HT1080 (cell line): ENCODE measurements around the gene HDAC6. TPM values are rescaled to one million over a fixed set of nuclear protein-coding genes. Genes with fewer than 3 reads are reported as not detected.

ENCODE experiments used
- DNase-seq: peaks from one replicate; pipeline ENCODE4 v3.0.0-alpha.2; 2015; ENCODE audit warnings: low read depth
- polyA plus RNA-seq, 2 experiments: library from polyadenylated mRNA; depleted of rRNA; stranded (reverse); fragments of >200 nt; gene quantifications; 2 replicates each; pipeline ENCODE4 v1.2.3, GENCODE V29; 2015
- total RNA-seq: library from RNA; depleted of rRNA; stranded (reverse); fragments of >200 nt; shearing (Covaris generic); gene quantifications from 2 replicates; pipeline ENCODE4 v1.2.3, GENCODE V29; 2014; rRNA removed

HDAC6 gene
- total RNA-seq = 11.0 and 12.0 TPM in 2 replicates
- 8.7 and 11.6 TPM in 2 replicates for polyA plus RNA-seq (2015; cell fraction: cytosol; rRNA removed)
- polyA plus RNA-seq (2015; cell fraction: nucleus; rRNA removed) = 52.3 and 54.0 TPM in 2 replicates

DNA sequence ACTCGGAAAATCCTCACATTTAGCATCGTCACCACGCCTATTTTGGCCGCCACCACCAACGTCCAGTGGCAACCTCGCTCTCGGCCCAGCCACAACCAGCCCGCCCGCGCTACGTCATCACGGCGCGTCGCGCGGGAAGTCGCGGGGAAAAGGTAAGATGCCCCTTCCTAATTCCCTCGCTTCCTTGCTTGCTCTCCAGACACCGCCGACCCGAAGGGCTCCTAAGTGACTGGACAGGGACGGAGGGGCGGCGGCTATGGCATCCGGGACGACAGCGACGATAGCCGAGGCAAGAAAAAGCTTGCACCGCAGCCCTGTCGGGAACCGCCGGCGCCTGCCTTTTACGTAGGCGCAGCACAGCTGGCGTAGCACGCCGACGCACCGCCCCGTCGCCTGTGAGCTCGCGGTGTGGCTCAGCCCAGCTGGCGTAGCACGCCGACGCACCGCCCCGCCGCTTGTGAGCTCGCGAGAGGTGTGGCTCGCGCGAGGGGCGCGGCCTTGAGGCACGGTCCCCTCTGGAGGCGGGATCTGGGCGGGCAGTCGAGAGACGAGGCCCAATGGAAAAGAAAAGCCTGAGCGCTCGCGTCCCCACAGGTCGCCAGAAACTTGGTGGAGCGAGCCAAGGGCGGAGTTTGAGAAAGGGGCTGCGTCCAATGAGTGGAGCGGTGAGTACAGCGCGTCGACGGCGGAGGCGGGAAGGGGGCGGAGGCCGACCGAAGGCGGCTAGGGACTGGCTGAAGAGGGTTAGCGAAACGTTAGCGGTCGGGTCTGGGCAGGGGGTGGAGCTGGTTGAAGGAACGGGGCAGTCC, at the start of gene HDAC6:
HDAC6 (plus strand) TSS at position 788 of the 809 bp plus-strand sequence. CDS start 626 bp downstream, outside the sequence.
- peak; percentile 99 for DNase-seq

DNA sequence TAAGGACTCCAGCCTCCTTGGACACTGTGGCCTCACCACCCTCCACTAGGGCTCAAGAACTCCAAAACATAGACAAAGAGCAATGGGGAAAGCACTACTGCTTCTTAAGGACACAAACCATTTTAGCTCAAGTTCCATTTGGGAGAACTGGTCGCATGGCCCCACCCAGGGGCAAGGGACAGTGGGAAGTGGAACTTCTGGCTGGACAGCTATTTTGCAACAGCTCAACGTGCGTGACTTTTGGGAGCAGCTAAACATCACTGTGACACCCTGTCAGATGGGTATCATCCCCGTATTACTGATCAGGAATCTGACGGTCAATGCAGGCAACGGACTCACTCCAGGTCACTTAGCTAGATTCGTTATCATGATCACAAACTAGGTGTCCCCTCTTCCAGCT, 49.4 kb upstream of the HDAC6 start:
- DNase-seq = no peak

DNA sequence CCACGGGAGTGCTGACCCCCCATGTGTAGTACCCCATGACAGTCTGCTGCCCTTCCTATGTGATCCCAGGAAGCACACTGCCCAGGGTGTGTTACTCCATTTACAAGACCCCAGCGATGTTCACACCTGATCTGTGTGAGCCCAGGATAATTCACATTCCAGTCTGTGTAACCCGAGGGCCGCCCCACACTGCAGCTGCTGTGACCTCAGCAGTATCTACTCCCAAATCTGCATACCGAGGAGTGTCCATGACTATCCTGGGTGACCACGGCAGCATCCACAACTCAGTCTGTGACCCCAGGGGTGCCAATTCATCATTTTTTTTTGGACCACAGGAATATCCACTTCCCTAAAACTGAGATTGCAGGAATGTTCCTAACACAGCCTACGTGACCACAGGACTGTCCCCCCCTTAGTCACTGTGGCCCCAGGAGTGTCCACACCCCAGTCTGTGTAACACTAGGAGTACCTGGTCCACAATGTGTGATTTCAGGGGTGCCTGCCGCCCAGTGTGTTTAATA, 48.1 kb upstream of the HDAC6 start:
- DNase-seq = no peak

DNA sequence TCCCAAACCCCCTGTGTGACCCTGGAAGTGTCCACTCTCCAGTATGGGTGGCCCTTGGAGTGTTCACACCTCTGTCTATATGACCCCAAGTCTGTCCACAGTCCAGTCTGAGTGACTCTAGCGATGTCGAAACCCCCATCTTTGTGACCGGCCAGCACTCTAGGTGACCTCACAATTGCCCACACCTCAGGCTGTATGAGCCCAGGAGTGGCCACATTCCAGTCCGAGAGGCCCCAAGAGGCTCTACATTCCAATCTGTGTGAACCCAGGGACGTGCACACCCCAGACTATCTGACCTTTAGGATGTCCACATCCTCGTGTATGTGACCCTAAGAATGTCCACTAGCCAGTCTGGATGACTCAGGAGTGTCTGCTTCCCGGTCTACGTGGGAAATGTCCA, 47.6 kb upstream of the HDAC6 start:
- no peak for DNase-seq

DNA sequence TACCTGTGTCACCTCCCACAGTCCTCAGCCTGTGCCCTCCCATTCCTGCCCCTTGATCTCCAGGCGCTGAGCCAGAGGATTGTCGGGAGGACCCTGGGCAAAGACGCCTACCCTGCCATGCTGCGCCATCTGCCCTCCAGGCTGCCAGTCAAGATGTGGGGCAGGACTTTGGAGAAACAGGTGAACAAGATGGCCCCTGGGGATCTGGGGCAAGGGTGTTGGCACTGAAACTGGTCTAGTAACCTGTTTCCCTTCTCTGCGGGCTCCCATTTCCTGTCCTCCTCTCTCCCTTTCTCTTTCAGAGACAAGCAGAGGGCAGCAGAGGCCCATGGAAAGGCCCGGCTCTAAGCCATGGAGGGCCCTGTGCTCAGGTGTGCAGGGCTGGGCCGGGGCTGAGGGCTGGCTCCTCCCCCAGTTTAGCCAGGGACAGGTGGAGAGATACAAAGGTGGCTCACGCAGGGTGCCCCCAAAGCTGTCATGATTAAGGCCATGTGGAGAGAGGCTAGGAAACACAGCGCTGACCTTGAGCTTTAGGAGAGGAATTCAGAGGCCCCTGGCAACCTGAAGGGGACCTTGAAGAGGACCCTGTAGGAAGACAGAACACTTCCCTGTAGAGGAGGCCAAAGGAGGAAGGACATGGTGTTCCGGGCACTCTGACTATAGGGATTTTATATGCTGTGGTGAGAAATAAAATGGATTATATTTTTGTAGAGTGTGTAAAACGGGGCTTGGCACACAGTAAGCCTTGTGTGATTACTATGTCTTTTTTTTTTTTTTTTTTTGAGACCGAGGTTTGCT, 40.0 kb upstream of the HDAC6 start, which contains the start of gene GLOD5:
GLOD5 (plus strand) TSS at position 74 of the 798 bp plus-strand sequence; CDS start at position 118, 44 bp downstream.
- peak; percentile 14 for DNase-seq

DNA sequence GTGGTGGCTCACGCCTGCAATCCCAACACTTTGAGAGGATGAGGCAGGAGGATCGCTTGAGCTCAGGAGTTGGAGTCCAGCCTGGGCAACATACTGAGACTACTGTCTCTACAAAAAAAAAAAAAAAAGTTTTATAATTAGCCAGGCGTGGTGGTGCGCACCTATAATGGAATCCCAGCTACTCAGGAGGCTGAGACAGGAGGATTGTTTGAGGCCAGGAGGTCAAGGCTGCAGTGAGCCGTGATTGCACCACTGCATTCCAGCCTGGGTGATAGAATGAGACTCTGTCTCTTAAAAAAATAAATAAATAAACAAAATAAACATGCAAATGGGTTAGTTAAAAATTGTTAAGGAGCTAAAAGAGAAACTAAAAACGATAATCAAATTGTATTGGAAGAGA, 32.6 kb upstream of the HDAC6 start:
- DNase-seq = no peak

DNA sequence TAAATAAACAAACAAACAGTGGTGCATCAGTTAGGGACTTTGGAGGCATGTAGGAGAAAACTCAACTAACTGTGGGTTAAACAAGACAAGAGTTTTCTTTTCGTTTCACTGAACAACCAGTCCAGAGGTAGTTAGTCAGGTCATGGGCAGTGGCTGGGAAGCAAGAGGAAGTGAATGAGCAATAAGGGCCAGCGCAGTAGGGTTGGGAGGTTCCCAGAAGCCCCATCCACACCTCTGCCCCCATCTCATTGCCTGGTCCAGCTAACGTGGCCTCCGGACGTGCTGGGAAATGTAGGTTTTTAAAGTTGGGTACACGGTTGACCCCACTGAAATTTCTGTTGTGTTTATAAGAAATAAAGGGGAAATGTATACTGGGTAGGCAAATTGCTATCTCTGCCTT, 31.6 kb upstream of the HDAC6 start:
- DNase-seq = no peak

DNA sequence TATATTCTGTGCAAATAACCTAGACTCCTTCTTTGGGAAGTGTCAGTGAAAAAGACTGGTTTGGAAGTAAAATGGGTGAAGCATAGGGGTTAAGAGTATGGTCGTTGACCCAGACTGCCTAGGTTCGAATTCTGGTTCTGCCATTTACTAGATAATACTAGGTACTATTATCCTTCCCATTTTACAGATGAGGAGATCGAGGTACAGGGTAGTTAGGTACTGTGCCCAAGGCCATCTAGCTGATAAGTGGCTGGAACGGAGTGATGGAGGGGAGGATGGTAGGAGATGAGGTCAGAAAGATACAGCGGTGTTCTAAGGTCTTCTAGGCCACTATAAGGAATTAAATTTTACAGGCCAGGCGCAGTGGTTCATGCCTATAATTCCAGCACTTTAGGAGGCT, 29.3 kb upstream of the HDAC6 start:
- no peak for DNase-seq

DNA sequence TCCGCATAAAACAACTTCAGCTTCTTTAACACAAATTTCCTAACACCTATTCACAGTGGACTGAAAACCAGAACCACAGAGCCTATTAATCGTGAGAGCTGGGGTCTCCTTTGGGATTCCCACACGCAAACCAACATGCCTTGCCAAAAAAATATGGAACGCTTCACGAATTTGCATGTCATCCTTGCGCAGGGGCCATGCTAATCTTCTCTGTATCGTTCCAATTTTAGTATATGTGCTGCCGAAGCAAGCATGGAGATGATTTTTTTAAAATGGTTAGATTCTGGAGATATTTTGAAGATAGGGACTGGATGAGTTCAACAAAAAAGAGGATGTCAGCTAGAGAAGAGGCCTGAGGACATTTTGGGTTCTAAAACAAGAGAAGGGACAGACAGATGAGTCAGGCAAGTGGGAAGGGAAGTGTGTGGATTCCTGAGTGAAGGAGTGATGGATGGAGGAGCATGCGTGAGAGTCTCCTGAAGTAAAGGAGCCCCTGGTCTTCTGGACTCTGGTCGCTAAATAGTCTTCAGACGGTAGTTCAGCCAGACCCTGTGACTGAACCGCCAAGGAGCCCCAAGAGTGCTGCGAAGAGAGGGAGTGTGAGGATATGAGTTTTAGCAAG, 24.9 kb upstream of the HDAC6 start:
- no peak for DNase-seq

GRCh38 chrX:48779399-48779798, 22.5 kb upstream of the HDAC6 start:
- DNase-seq = no peak

GRCh38 chrX:48781705-48782104, 20.2 kb upstream of the HDAC6 start:
- no peak for DNase-seq

DNA sequence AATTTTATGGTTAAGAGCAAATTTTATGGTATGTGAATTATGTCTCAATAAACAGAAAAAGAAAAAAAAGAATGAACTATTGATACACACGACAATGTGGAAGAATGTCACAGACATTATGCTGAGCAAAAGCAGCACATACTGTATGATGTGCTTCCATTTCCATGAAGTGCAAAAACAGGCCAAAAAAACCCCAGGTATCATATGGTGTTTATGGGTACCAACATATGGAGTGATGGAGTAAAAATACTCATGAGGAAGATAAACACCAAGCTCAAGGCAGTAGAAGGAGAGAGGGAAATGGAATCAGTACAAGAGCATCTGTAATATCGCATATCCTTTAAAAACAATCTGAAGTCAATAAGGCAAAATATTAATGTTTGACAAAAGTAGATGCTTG, 19.7 kb upstream of the HDAC6 start:
- DNase-seq = no peak

- no peak for DNase-seq
Observed at GRCh38 chrX:48782795-48783194, 19.1 kb upstream of the HDAC6 start.

GRCh38 chrX:48784726-48785125, 17.1 kb upstream of the HDAC6 start:
- no peak for DNase-seq

- DNase-seq = no peak
Observed at GRCh38 chrX:48785186-48785539, 16.7 kb upstream of the HDAC6 start.

GRCh38 chrX:48785540-48786214, 16.2 kb upstream of the HDAC6 start:
- DNase-seq = no peak

GRCh38 chrX:48786341-48786800, 15.5 kb upstream of the HDAC6 start, which contains the start of gene GATA1:
Gene GATA1, plus strand, starts transcription at chrX:48786590. Its CDS starts 4,520 bp downstream, at chrX:48791110.
- no peak for DNase-seq

- DNase-seq = no peak
Observed at GRCh38 chrX:48786825-48787504, 14.9 kb upstream of the HDAC6 start.

DNA sequence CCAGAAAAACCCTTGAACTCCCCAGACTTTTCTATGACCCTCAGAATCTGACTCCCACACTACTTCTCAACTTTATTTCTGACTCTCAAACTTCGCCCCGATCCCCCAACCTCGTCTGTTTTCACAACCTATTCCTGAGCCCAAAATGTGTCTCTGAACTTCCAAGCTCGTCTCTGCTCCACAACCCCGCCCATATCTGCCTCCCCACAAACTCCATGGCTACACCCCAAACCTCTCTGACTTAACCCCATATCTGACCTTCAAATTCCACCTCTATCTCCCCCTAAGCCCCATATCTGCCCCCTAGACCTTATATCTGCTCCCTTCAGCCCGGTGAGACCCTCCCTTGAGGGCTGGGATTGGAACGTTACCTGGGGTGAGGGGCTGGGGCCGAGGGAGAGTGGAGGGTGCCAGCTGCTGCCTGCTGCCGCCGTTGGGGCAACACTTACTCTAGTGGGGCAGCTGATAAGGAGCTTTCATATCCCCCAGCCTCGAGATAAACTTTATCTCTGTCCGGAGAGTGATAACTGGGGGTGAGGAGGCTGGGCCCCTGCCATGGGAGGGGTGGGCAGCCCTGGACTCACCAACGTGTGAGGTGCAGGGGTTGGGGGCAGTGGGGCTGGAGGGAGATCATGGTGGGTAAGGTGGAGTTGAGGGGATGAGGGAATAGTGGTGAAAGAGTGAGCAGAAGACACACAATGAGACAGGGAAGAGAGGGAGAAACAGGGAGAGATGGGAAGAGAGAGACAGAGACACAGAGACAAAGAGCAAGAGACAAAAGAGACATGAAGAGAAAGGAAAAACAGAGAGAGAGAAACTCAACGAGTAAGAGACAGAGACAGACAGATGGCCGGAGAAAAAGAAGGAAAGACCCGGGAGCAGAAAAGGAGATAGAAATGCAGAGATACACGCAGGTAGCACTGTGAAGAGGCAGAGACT, 14.1 kb upstream of the HDAC6 start:
- no peak for DNase-seq
